Testis (tissue), 3 donors: ENCODE measurements around the gene NFIX. TPM values are rescaled to one million over a fixed set of nuclear protein-coding genes. Genes with fewer than 3 reads are reported as not detected.

Experiments used
- DNase-seq: peaks from one replicate; pipeline ENCODE4 v3.0.0-alpha.2; 2019
- H3K27ac ChIP-seq, 2 donors: fragments of 200-600 bp; sonication (generic); one replicate each; pipeline ENCODE4 v1.5.1; 2019
- H3K27me3 ChIP-seq: fragments of 200-600 bp; sonication (generic); one replicate; pipeline ENCODE4 v1.5.1; 2019
- H3K36me3 ChIP-seq: fragments of 200-600 bp; sonication (generic); one replicate; pipeline ENCODE4 v1.5.1; 2017; ENCODE audit warnings: low read depth; ENCODE audit errors: missing control alignments
- H3K4me1 ChIP-seq: fragments of 200-600 bp; sonication (generic); one replicate; pipeline ENCODE4 v1.5.1; 2019
- H3K4me3 ChIP-seq, 2 donors: fragments of 200-600 bp; sonication (generic); one replicate each; pipeline ENCODE4 v1.5.1; 2017 to 2019
- H3K9me3 ChIP-seq: fragments of 200-600 bp; sonication (generic); one replicate; pipeline ENCODE4 v1.5.1; 2017
- POLR2A ChIP-seq: fragments of 450-650 bp; IDR thresholded peaks from one replicate; pipeline ENCODE4 v1.6.1; 2017; ENCODE audit warnings: antibody characterized with exemption, mild to moderate bottlenecking, moderate library complexity
- WGBS, 2 donors: methylation state at CpG; one replicate each; pipeline ENCODE4 v1.1.5; 2018; 5-methylcytosine and 5-hydroxymethylcytosine counted together
- intact Hi-C: fragments of 100-400 bp; cut with DNase I; formaldehyde crosslinking; loops from one replicate; pipeline ENCODE4 v1.15.1; 2023; ENCODE audit warnings: low total_unique reads
- polyA plus RNA-seq: library from polyadenylated mRNA; stranded (reverse); fragments of 350-450 nt; fragmentation: Illumina TruSeq; extraction: RNeasy Lipid Tissue Mini Kit (QIAGEN cat#74804); gene quantifications from one replicate; pipeline ENCODE4 v1.2.3, GENCODE V29; 2014; ENCODE audit warnings: low read depth, low replicate concordance; ENCODE audit not compliant: insufficient read depth
- total RNA-seq, 2 donors: library from RNA; depleted of rRNA; stranded (reverse); fragments of >200 nt; gene quantifications; one replicate each; pipeline ENCODE4 v1.2.3, GENCODE V29; 2016
- TF ChIP-seq, protein P1 (sequence below), 3 experiments: fragments of 450-650 bp in 2 of 3; fragments of 200-600 bp in 1 of 3; sonication (generic) in 1 of 3; IDR thresholded peaks; one replicate each; pipeline ENCODE4 v1.5.1; 2016 to 2019; ENCODE audit warnings: antibody characterized with exemption in 3 of 3, mild to moderate bottlenecking in 2 of 3, moderate library complexity in 1 of 3

The NFIX gene
- total and polyA plus RNA-seq, 3 donors from 2014 or later = 47.4 to 62.4 (median 51.7) TPM

DNA sequence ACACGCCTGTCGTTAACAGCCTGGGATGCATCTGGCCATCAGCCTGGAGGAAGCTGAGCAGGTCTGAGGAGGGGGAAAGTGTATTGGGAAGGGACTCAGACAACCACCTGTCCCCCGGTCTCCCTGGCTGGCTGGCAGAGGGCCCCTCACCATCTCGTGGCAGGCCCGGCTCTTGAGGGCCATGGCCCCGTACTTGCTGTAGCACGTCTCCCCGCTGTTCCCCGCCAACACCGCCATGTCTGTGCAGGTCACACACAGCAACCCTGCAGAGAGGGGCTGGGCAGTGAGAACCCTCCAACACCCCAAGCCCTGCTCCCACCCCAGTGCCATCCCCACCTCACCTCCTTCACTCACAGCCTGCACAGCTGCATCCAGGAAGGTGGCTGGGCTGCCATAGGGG, 117.3 kb downstream of the NFIX start:
- 93% methylated on average over 3 to 10 of the region's 10 CpGs for WGBS, 2 donors
- Histone ChIP-seq H3K36me3 (no peaks in the 10 kb centered on the region), H3K27ac (no peak overlapping the region), H3K9me3 (no peaks in the 10 kb centered on the region), H3K4me1 (peaks cover 9% of the 10 kb centered on the region), H3K4me3 (no peak overlapping the region), H3K27me3 (no peaks in the 10 kb centered on the region)
- no peak for DNase-seq
- TF ChIP-seq POLR2A = no peak
- TF ChIP-seq, protein P1, sequence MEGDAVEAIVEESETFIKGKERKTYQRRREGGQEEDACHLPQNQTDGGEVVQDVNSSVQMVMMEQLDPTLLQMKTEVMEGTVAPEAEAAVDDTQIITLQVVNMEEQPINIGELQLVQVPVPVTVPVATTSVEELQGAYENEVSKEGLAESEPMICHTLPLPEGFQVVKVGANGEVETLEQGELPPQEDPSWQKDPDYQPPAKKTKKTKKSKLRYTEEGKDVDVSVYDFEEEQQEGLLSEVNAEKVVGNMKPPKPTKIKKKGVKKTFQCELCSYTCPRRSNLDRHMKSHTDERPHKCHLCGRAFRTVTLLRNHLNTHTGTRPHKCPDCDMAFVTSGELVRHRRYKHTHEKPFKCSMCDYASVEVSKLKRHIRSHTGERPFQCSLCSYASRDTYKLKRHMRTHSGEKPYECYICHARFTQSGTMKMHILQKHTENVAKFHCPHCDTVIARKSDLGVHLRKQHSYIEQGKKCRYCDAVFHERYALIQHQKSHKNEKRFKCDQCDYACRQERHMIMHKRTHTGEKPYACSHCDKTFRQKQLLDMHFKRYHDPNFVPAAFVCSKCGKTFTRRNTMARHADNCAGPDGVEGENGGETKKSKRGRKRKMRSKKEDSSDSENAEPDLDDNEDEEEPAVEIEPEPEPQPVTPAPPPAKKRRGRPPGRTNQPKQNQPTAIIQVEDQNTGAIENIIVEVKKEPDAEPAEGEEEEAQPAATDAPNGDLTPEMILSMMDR (IDR thresholded peaks at IDR 0.05) = no peak
- intact Hi-C loops = no loop called here

DNA sequence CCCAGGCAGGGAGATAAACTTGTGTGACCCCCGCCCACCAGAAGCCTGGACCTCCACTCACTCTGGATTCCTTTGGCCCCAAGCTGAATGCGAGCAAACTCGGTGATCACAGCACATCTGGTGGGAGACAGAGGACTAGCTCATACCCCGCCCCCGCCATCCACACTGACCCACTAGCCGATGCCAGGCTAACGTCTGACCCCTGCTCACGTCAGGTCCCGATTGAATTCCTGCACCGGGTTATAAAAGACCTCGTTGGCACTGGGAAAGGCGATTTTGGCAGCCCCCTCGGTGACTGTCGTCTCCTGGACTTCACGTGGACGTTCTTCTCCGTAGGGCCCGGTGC, 120.6 kb downstream of the NFIX start:
- Histone ChIP-seq H3K27ac (peak overlapping the region; percentile 1 to 55), H3K27me3 (no peaks in the 10 kb centered on the region), H3K36me3 (no peaks in the 10 kb centered on the region), H3K9me3 (no peaks in the 10 kb centered on the region), H3K4me1 (peaks cover 26% of the 10 kb centered on the region), H3K4me3 (peak overlapping the region; percentile 71 to 98)
- no peak for DNase-seq
- WGBS, 2 donors = 0 to 1% methylated on average over 14 to 18 of the region's 18 CpGs
- TF ChIP-seq POLR2A = no peak
- TF ChIP-seq, protein P1 (IDR thresholded peaks at IDR 0.05) = no peak
- intact Hi-C loops = loop anchor here (5.0 kb wide), 1 partner anchor 36 kb away; the partner anchor contains the start of genes IER2 and STX10

DNA sequence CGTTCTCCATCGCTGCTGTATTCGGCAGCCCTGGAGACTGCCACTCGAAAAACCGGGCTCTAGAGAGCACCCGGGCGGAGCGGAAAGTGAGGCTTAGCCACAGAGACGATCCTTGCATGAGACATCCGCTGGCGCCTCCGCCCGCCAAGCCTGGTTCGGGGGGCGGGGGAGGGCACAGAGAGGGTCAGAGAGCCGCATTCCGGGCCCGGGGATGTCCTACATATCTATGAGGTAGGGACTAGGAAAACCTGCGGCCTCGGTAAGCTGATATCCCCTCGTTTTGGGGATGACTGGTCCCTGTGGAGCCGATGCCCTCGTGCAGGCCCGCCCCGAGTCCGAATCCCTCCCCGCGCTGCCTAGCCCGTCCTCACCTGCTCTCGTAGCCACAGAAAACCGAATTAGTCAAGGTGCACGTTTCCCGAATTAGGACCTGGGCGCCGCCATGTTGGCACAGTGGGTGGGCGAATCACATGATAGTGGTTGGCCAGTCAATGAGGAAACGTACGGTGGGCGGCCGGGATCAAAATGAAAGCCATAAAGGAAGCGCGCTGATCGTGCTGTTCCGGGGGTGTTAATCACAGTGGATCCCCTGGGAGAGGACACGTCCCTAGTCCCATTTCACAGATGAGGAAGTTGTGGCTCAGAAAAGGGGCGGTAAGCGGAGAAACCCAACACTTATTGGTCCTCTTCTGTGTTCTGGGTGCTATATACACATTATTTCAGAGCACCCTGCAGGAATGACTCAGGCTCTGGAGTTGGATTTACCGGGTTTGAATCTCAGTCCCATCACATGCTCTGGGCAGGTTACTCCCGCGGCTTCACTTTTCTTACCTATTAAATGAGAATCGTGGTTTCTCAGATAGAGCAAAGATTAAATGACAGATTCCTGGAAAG, 121.3 kb downstream of the NFIX start, which contains the start of gene TRMT1:
TSS of gene TRMT1 (minus strand) at position 459 of the 894 bp plus-strand sequence. CDS start at position 118, 341 bp downstream.
- WGBS, 2 donors = 0% methylated on average over 31 to 51 of the region's 51 CpGs
- Histone ChIP-seq H3K27ac (peak within 1 kb of the TSS; percentile 1 to 55), H3K4me1 (peaks cover 26% of the 10 kb centered on the region), H3K4me3 (peak within 1 kb of the TSS; percentile 71 to 98), H3K9me3 (no peaks in the 10 kb centered on the region), H3K36me3 (no peaks in the 10 kb centered on the region), H3K27me3 (no peaks in the 10 kb centered on the region)
- peak; percentile 97 for DNase-seq
- TF ChIP-seq, protein P1 (IDR thresholded peaks at IDR 0.05) = no peak
- TF ChIP-seq POLR2A = no peak
- intact Hi-C loops = loop anchor here (5.0 kb wide), 1 partner anchor 36 kb away; the partner anchor contains the start of genes IER2 and STX10

DNA sequence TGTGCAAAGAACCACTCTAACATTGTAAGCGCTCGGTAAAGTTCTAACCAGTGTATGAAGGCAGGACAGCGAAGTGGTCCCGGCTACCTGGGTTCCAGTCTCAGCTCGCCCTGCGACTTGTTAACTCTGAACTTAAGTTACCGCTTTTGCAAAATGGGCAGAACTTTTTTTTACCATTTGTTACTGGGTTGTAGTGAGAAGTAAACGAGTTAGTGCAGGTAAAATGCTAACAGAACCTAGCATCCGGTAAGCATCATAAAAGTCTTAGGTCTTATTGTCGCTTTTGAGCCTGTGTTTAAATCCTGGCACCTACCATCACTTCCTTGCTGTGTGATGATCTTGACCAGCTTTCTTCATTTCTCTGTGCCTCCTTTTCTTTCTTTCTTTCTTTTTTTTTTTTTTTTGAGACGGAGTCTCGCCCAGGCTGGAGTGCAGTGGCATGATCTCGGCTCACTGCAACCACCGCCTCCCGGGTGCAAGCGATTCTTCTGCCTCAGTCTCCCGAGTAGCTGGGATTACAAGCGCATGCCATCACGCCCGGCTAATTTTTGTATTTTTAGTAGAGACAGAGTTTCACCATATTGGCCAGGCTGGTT, 122.0 kb downstream of the NFIX start:
- no peaks in the 10 kb centered on the region for H3K27me3 ChIP-seq
- intact Hi-C loops = loop anchor here (5.0 kb wide), 1 partner anchor 35 kb away; the partner anchor contains the start of genes IER2 and STX10
- H3K36me3 ChIP-seq = no peaks in the 10 kb centered on the region
- H3K9me3 ChIP-seq = no peaks in the 10 kb centered on the region
- H3K4me1 ChIP-seq = peaks cover 26% of the 10 kb centered on the region
- no peak for DNase-seq
- TF ChIP-seq, protein P1 (IDR thresholded peaks at IDR 0.05) = no peak
- TF ChIP-seq POLR2A = no peak
- peak overlapping the region; percentile 34 to 98 for H3K4me3 ChIP-seq
- WGBS, 2 donors = 14 to 15% methylated on average over 20 of the region's 20 CpGs
- H3K27ac ChIP-seq = no peak overlapping the region
